Progenitor cell of endocrine pancreas (in vitro differentiated cells): ENCODE results near the gene HNRNPH1. TPM values are rescaled to one million over a fixed set of nuclear protein-coding genes. Genes with fewer than 3 reads are reported as not detected.
A peak's percentile ranks its signal among the peaks of the same experiment; 100 is the strongest.

Experiments used
- DNase-seq: peaks from one replicate; pipeline ENCODE4 v3.0.0; 2021; ENCODE audit warnings: low spot score; ENCODE audit not compliant: unreplicated experiment
- H3K27ac Mint-ChIP-seq: 2 replicates; pipeline ENCODE4 v1.8.0; 2021; ENCODE audit warnings: mild to moderate bottlenecking, moderate library complexity, mixed read lengths
- H3K27me3 Mint-ChIP-seq: 2 replicates; pipeline ENCODE4 v1.8.0; 2021; ENCODE audit warnings: mixed read lengths
- H3K36me3 Mint-ChIP-seq: 2 replicates; pipeline ENCODE4 v1.8.0; 2022; ENCODE audit warnings: mixed read lengths; ENCODE audit not compliant: insufficient read depth
- H3K4me1 Mint-ChIP-seq: 2 replicates; pipeline ENCODE4 v1.8.0; 2021; ENCODE audit warnings: low read depth, mixed read lengths
- H3K4me3 Mint-ChIP-seq: 2 replicates; pipeline ENCODE4 v1.8.0; 2021; ENCODE audit warnings: low read depth, mild to moderate bottlenecking, moderate library complexity, mixed read lengths
- H3K9me3 Mint-ChIP-seq: 2 replicates; pipeline ENCODE4 v1.8.0; 2021; ENCODE audit warnings: low read depth, mixed read lengths
- total RNA-seq: library from RNA; stranded (reverse); gene quantifications from 2 replicates; pipeline ENCODE4 v1.2.1, GENCODE V29; 2021
- TF ChIP-seq, protein P1 (sequence below): fragments of 200-600 bp; sonication (generic); IDR thresholded peaks from one replicate; pipeline ENCODE4 v1.5.0; 2021; ENCODE audit warnings: antibody characterized with exemption, mild to moderate bottlenecking; ENCODE audit not compliant: unreplicated experiment

HNRNPH1 gene
- total RNA-seq, 1 donor from 2014 or later = 1,377 TPM

DNA sequence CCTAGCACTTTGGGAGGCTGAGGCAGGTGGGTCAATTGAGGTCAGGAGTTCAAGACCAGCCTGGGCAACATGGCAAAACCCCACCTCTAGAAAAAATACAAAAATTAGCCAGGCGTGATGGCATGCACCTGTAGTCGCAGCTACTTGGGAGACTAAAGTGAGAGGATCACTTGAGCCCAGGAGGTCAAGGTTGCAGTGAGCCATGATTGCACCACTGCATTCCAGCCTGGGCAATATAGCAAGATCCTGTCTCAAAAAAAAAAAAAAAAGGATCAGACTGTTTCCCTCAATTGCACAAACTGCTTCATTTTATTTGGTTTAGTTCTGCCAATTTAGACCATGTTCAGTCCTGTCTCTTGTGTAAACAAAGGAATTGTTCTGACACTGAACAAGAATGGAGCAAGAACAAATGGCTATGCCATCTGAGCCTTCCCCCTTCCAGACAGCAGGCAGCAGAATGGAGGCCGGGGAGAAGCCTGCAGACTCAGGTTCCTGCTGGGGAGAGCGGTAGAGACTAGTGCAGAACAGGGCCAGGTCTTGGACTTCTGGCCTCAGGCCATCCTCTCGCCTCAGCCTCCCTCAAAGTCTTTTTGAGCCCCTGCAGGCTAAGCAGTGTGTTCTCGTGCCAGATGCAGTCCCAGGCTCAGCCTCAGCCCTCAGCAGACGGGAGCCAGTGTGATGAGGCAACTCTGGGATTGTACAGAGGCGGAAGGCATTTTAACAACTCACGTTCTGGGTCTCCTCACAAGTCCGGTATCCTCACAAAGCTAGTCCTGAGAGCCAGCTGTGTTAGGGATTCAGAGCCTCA lies 18.2 kb downstream of the HNRNPH1 start:
- Mint-ChIP-seq H3K36me3 (peaks cover 14% of the 10 kb centered on the region), H3K27me3 (no peaks in the 10 kb centered on the region), H3K9me3 (no peaks in the 10 kb centered on the region), H3K27ac (no peak overlapping the region), H3K4me1 (no peaks in the 10 kb centered on the region), H3K4me3 (no peak overlapping the region)
- DNase-seq = no peak
- TF ChIP-seq, protein P1, sequence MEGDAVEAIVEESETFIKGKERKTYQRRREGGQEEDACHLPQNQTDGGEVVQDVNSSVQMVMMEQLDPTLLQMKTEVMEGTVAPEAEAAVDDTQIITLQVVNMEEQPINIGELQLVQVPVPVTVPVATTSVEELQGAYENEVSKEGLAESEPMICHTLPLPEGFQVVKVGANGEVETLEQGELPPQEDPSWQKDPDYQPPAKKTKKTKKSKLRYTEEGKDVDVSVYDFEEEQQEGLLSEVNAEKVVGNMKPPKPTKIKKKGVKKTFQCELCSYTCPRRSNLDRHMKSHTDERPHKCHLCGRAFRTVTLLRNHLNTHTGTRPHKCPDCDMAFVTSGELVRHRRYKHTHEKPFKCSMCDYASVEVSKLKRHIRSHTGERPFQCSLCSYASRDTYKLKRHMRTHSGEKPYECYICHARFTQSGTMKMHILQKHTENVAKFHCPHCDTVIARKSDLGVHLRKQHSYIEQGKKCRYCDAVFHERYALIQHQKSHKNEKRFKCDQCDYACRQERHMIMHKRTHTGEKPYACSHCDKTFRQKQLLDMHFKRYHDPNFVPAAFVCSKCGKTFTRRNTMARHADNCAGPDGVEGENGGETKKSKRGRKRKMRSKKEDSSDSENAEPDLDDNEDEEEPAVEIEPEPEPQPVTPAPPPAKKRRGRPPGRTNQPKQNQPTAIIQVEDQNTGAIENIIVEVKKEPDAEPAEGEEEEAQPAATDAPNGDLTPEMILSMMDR = no peak

DNA sequence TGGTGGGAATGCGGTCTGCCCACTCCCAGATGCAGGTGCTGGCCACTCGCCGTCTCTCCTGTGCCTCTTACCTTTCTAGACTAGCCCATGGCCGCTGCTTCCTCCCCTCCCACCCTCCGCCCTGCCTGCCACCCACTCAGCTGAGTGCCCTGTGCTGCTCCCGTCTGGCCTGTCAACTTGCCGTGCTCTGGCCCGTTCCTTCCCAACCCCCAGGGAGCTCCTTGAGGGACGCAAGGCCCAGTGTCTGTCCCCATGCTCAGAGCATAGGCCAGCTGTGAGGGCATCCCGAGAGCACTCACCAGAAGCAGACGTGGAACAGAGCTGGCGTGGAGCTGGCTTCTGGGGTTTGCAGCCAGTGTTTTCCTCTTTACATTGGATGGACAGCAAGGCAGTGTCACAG lies 20.2 kb downstream of the HNRNPH1 start:
- no peak overlapping the region for H3K27ac Mint-ChIP-seq
- H3K4me1 Mint-ChIP-seq = no peaks in the 10 kb centered on the region
- H3K27me3 Mint-ChIP-seq = no peaks in the 10 kb centered on the region
- no peak for DNase-seq
- no peak overlapping the region for H3K4me3 Mint-ChIP-seq
- TF ChIP-seq, protein P1 = no peak
- no peaks in the 10 kb centered on the region for H3K9me3 Mint-ChIP-seq
- peaks cover 15% of the 10 kb centered on the region for H3K36me3 Mint-ChIP-seq

DNA sequence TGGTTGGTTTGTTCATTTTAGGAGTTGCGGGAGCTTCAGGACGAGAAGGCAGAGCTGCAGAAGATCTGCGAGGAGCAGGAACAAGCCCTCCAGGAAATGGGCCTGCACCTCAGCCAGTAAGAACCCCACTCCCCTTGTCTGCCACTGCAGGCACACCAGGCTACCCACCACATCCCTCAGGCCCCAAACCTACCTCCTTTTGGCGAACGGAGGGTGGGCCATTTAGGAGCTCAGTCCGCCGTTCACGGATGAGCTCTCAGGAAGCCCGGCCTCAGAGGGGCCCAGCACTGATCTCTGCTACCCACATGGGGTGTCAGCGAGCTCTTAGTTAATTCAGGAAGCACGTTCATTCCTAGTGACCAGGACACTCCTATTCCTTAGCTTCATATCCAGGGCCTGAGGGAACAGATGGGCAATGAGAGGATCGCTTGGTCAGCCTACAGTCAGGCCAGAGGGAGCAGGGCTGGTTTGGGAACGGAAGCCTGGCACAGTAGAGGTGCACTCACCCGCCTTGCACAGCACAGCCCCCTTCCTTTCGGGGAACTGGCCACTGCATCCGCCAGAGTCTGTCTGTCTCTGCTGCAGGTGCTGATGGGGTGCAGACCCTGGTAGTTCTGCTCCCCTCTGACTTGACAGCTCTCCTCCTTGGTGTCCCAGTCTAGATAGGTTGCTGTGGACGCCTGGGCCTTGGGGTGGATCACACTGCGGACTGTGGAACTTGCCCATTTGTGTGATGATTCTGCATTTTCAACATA lies 21.4 kb downstream of the HNRNPH1 start:
- Mint-ChIP-seq H3K27me3 (no peaks in the 10 kb centered on the region), H3K27ac (peak overlapping the region; percentile 37), H3K4me1 (no peaks in the 10 kb centered on the region), H3K36me3 (peaks cover 17% of the 10 kb centered on the region), H3K9me3 (no peaks in the 10 kb centered on the region), H3K4me3 (no peak overlapping the region)
- DNase-seq = no peak
- TF ChIP-seq, protein P1 = no peak

DNA sequence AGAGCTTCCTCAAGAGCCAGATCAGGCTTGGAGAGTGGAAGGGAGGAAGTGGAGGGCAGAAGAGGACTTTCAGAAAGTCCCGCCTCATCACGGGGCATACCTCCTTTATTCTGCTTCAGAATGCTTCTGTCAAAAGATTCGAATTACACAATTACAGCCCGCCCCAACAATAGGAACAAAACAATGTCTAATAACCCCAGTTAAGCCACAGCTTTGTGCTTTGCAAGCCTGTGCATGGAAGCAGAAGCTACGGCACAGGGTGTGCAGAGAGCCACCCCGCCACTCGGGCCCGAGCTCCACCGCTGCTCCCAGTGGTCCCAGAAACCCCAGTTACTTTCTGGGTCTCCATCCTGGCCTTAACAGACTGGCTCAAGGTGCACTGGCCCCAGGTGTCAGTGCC lies 23.5 kb downstream of the HNRNPH1 start:
- Mint-ChIP-seq H3K4me1 (no peaks in the 10 kb centered on the region), H3K27me3 (no peaks in the 10 kb centered on the region), H3K9me3 (no peaks in the 10 kb centered on the region), H3K4me3 (no peak overlapping the region), H3K27ac (peak overlapping the region; percentile 41), H3K36me3 (peaks cover 22% of the 10 kb centered on the region)
- TF ChIP-seq, protein P1 = no peak
- no peak for DNase-seq

DNA sequence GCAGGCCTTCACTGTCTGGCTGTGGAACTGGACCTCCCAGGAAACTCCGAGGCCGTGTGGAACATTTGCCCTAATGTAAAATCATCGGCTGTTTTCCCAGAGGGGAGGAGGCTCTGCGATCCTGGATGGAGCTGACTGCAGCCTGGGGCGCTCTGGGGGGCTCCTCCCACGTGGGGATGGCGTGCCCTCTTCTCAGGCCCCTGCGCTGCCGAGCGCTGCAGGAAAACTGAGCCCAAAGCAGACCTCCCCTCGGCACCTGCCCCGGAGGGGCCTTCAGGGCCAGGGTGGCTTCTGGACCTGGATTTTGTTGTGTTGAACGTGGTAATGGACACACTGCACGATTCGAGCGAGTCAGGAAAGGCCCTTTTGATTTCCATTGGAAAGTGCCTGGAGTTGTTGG lies 23.9 kb downstream of the HNRNPH1 start:
- DNase-seq = no peak
- Mint-ChIP-seq H3K27ac (no peak overlapping the region), H3K4me1 (no peaks in the 10 kb centered on the region), H3K4me3 (no peak overlapping the region), H3K27me3 (no peaks in the 10 kb centered on the region), H3K36me3 (peaks cover 25% of the 10 kb centered on the region), H3K9me3 (no peaks in the 10 kb centered on the region)
- TF ChIP-seq, protein P1 = no peak
